ENCODE measurements around the gene FLRT1.
A peak's percentile ranks its signal among the peaks of the same experiment; 100 is the strongest.

FLRT1 gene

DNA sequence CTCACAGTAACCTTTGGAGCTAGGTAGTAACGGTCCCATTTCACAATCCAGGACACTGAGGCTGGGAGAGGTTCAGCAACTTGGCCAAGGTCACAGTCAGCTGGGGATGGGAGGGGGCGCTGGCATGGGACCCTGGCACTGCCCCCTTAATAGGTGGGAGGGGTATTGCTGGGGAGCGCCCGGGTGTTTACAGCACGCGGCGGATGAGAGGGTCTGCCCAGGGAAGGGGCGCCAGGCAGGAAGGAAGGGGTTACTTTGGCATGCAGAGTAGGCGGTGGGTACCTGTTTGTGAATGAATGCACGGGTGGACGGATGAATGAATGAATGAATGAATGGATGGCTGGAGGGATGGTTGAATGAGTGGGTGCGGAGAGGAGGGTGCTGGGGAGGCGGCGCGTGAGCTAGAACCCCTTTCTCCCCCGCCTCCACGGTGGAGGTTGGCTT, 628 bp upstream of the FLRT1 start:
- Histone ChIP-seq H3K9me3 (ENCODE audit: control insufficient read depth in 2 of 2, low read length in 2 of 2) (no peaks in the 10 kb centered on the region), H3K36me3 (ENCODE audit: control insufficient read depth in 2 of 2, insufficient read depth in 2 of 2, low read length in 2 of 2) (no peaks in the 10 kb centered on the region), H3K4me1 (ENCODE audit: control insufficient read depth in 2 of 2, insufficient read depth in 2 of 2, low read length in 2 of 2) (peaks cover 0 to 4% of the 10 kb centered on the region in 2 donors), H3K4me3 (ENCODE audit: low read length in 2 of 2) (no peak overlapping the region), H3K9ac (ENCODE audit: low read depth in 1 of 2, low read length in 2 of 2) (no peak overlapping the region), H3K27me3 (ENCODE audit: control insufficient read depth in 2 of 2, insufficient read depth in 2 of 2, low read length in 2 of 2) (peaks cover 17 to 21% of the 10 kb centered on the region in 2 donors), H3K27ac (ENCODE audit: low read depth in 2 of 2, low read length in 2 of 2) (no peak overlapping the region)

DNA sequence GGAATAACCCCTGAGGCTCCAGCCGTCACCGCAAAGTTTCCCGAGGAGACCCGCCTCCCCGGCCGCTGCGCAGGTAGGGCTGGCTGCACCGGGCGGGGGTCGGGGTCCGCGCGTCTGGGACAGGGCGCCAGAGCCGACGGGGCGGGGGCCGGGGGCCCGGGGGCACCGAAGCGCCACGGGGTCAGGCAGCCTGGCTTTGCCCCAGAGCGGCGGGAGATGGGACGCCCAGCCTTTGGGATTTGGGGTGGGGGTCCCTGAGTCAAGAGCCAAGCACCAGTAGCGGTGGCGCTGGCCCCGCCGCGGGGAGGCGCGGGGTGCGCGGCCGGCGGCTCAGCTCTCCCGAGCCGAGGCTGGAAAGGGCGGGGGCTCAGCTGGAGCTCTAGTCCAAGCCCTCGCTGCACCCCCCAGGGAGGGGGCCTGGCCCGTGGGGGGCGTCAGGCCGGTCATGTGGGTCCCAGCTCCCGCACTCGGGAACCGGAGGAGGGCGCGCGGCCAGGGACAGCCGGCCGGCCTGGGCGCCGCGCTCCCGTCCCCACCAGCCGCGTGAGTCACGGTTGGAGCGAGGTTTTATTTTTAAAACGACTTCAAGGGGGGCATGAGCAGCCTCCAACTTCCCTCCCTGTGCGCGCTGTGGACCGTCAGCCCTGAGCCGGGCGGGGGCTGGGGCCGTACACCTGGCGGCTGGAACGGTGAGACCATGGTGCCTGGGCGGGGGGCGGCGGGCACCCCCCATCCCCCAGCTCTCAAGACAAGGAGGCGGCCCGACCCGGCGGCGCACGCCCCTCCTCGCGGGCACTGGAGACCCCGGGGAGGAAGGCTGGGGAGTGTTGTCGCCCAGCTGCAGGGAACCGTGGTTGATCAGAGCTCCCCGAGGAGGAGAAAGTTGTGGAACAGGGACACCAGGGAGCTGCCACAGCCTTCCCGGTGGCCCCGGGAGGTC, 626 bp downstream of the FLRT1 start:
- H3K4me3 ChIP-seq (ENCODE audit: low read length in 2 of 2), result peak overlapping the region in 1 of 2 donors; percentile 26
- H3K4me1 ChIP-seq (ENCODE audit: control insufficient read depth in 2 of 2, insufficient read depth in 2 of 2, low read length in 2 of 2), result peaks cover 0 to 4% of the 10 kb centered on the region in 2 donors
- no peak overlapping the region for H3K27ac ChIP-seq (ENCODE audit: low read depth in 2 of 2, low read length in 2 of 2)
- H3K9me3 ChIP-seq (ENCODE audit: control insufficient read depth in 2 of 2, low read length in 2 of 2), result no peaks in the 10 kb centered on the region
- no peak overlapping the region for H3K9ac ChIP-seq (ENCODE audit: low read depth in 1 of 2, low read length in 2 of 2)
- H3K36me3 ChIP-seq (ENCODE audit: control insufficient read depth in 2 of 2, insufficient read depth in 2 of 2, low read length in 2 of 2), result no peaks in the 10 kb centered on the region
- H3K27me3 ChIP-seq (ENCODE audit: control insufficient read depth in 2 of 2, insufficient read depth in 2 of 2, low read length in 2 of 2), result peaks cover 17 to 21% of the 10 kb centered on the region in 2 donors

DNA sequence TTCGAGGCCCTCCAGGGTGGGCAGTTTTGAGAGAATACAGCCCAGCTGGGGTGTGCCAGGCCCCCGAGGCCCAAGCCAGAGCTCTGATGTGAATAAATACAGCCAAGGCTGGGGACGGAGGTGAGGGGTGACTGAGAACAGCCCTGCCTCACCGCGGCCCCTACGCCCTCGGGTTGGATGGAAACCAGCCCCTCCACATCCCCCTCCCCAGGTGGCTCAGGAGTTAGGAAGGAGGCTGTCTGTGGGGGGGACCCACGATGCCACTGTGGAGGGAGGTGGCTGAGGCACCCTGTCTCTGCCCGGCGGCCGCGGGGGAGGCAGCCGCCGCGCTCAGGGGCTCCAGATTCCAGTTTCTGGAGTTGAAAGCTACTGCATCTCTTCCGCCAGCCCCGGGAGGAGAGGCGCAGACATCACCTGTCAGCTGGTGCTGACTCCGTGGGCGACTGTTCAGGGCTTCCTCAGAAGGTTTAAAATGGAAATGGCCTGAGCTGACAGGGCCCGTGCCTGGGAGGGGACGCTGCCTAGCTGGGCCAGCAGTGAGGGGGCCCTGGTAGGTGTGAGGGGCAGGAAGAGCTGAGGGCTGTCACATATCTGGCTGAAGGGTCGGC, 1.4 kb downstream of the FLRT1 start:
- peaks cover 17 to 21% of the 10 kb centered on the region in 2 donors for H3K27me3 ChIP-seq (ENCODE audit: control insufficient read depth in 2 of 2, insufficient read depth in 2 of 2, low read length in 2 of 2)
- no peak overlapping the region for H3K4me3 ChIP-seq (ENCODE audit: low read length in 2 of 2)
- no peaks in the 10 kb centered on the region for H3K9me3 ChIP-seq (ENCODE audit: control insufficient read depth in 2 of 2, low read length in 2 of 2)
- H3K27ac ChIP-seq (ENCODE audit: low read depth in 2 of 2, low read length in 2 of 2), result no peak overlapping the region
- peaks cover 0 to 4% of the 10 kb centered on the region in 2 donors for H3K4me1 ChIP-seq (ENCODE audit: control insufficient read depth in 2 of 2, insufficient read depth in 2 of 2, low read length in 2 of 2)
- H3K9ac ChIP-seq (ENCODE audit: low read depth in 1 of 2, low read length in 2 of 2), result no peak overlapping the region
- no peaks in the 10 kb centered on the region for H3K36me3 ChIP-seq (ENCODE audit: control insufficient read depth in 2 of 2, insufficient read depth in 2 of 2, low read length in 2 of 2)

DNA sequence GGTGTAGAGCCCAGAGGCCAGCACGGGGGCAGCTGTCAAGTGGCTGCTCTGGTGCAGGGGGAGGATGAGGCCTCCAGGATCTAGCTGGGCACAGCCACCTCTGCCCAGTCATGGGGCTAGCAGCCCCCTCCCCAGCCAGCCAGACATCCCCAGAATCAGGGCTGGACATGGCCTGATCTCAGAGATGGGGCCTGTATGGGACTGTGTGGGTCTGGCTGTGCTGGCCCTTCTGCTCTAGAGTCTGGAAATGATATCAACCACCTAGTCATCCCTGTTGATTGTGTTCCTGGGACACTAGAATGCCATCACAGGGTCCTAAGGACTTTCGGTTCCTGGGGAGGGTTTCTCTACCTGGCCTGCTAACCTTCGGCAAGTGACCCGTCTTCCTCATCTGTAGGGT, 2.8 kb downstream of the FLRT1 start:
- H3K9ac ChIP-seq (ENCODE audit: low read depth in 1 of 2, low read length in 2 of 2), result no peak overlapping the region
- H3K9me3 ChIP-seq (ENCODE audit: control insufficient read depth in 2 of 2, low read length in 2 of 2), result no peaks in the 10 kb centered on the region
- H3K27ac ChIP-seq (ENCODE audit: low read depth in 2 of 2, low read length in 2 of 2), result no peak overlapping the region
- H3K27me3 ChIP-seq (ENCODE audit: control insufficient read depth in 2 of 2, insufficient read depth in 2 of 2, low read length in 2 of 2), result peaks cover 17 to 21% of the 10 kb centered on the region in 2 donors
- H3K4me3 ChIP-seq (ENCODE audit: low read length in 2 of 2), result no peak overlapping the region
- no peaks in the 10 kb centered on the region for H3K36me3 ChIP-seq (ENCODE audit: control insufficient read depth in 2 of 2, insufficient read depth in 2 of 2, low read length in 2 of 2)
- H3K4me1 ChIP-seq (ENCODE audit: control insufficient read depth in 2 of 2, insufficient read depth in 2 of 2, low read length in 2 of 2), result peaks cover 0 to 4% of the 10 kb centered on the region in 2 donors

DNA sequence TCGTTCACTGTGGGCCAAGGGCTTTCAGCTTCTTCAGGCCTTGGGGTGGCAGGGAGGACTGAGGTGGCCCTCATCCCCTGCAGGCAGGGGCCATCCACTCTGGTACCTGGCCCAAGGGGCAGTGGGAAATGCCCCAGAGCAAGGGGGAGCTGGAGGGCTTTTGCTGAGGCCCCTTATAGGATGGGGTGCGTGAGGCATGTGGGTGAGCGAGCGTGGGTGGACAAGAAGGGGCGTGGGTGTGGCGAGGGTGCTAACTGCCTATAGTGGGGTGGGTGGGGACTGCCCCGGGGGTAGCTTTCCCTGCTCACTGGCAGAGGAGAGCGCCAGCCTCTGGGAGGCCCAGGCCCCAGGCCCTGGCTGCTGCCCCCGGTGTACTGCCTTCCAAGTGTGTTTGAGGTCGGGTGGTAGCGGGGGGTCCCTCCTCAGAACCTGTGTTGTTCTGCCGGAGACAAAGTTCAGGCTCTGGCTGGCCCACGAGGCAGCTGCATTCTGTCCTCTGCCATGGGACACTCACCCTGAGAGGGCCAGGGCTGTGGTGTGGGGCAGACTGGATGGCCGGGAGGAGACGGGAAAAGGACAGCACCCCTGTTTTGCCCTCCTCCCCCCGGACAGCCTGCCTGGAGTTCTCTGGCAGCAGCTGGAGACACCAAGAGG, 3.4 kb downstream of the FLRT1 start:
- H3K27me3 ChIP-seq (ENCODE audit: control insufficient read depth in 2 of 2, insufficient read depth in 2 of 2, low read length in 2 of 2), result peaks cover 17 to 21% of the 10 kb centered on the region in 2 donors
- H3K4me1 ChIP-seq (ENCODE audit: control insufficient read depth in 2 of 2, insufficient read depth in 2 of 2, low read length in 2 of 2), result peaks cover 0 to 4% of the 10 kb centered on the region in 2 donors
- H3K36me3 ChIP-seq (ENCODE audit: control insufficient read depth in 2 of 2, insufficient read depth in 2 of 2, low read length in 2 of 2), result no peaks in the 10 kb centered on the region
- H3K4me3 ChIP-seq (ENCODE audit: low read length in 2 of 2), result no peak overlapping the region
- no peak overlapping the region for H3K27ac ChIP-seq (ENCODE audit: low read depth in 2 of 2, low read length in 2 of 2)
- no peak overlapping the region for H3K9ac ChIP-seq (ENCODE audit: low read depth in 1 of 2, low read length in 2 of 2)
- no peaks in the 10 kb centered on the region for H3K9me3 ChIP-seq (ENCODE audit: control insufficient read depth in 2 of 2, low read length in 2 of 2)

DNA sequence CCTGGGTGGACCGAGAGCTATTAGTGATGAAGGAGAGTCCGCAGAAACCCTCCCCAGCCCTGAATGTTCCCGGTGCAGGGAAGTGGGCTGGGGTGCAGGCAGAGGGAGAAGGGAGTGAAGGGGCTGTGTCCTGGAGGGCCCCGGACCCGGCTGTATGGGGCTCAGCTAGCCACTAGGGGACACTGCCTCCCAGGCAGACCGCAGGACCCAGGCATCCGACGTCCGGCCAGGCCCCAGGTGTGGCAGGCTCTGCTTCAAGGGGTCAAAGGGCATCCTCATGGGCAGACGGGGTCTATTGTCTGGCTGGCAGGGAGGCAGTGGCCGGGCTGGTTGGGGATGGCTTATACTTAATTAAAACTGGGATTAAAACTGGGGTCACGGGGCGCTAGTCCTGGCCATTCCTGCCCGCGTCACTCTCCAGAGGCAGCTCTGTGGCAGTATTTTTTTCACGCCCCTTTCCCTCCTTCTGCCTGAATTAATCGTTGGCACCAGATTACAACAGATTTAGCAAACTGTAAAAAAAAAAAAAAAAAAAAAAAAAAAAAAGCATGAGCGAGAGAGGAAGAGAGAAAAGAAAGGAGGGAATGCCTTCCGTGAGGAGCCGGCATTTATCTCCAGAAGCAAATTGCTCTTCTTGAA, 5.1 kb downstream of the FLRT1 start:
- Histone ChIP-seq H3K4me3 (ENCODE audit: low read length in 2 of 2) (no peak overlapping the region), H3K9me3 (ENCODE audit: control insufficient read depth in 2 of 2, low read length in 2 of 2) (no peaks in the 10 kb centered on the region), H3K9ac (ENCODE audit: low read depth in 1 of 2, low read length in 2 of 2) (no peak overlapping the region), H3K36me3 (ENCODE audit: control insufficient read depth in 2 of 2, insufficient read depth in 2 of 2, low read length in 2 of 2) (no peaks in the 10 kb centered on the region), H3K4me1 (ENCODE audit: control insufficient read depth in 2 of 2, insufficient read depth in 2 of 2, low read length in 2 of 2) (no peaks in the 10 kb centered on the region), H3K27ac (ENCODE audit: low read depth in 2 of 2, low read length in 2 of 2) (no peak overlapping the region), H3K27me3 (ENCODE audit: control insufficient read depth in 2 of 2, insufficient read depth in 2 of 2, low read length in 2 of 2) (peaks cover 6 to 11% of the 10 kb centered on the region in 2 donors)

DNA sequence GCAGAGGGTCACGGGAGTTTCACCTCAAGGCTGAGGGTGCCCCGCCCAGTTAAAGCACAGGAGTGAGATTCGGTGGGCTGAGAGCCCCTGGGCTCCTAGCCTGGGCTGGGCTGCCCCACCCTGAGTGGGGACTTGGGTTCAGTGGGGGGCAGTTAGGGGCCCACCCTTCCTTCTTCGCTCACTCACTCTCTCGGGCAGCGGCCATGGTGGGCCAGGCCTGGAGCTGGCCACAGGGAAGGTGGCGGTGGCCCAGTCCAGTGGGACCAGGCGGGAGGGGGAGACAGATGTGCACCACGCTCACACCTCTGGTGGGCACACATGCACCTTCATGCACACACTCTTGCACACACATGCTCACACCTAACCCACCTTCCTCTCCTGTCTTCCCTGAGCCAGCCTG, 6.1 kb downstream of the FLRT1 start:
- Histone ChIP-seq H3K4me1 (ENCODE audit: control insufficient read depth in 2 of 2, insufficient read depth in 2 of 2, low read length in 2 of 2) (no peaks in the 10 kb centered on the region), H3K36me3 (ENCODE audit: control insufficient read depth in 2 of 2, insufficient read depth in 2 of 2, low read length in 2 of 2) (no peaks in the 10 kb centered on the region), H3K9me3 (ENCODE audit: control insufficient read depth in 2 of 2, low read length in 2 of 2) (no peaks in the 10 kb centered on the region), H3K27ac (ENCODE audit: low read depth in 2 of 2, low read length in 2 of 2) (no peak overlapping the region), H3K4me3 (ENCODE audit: low read length in 2 of 2) (no peak overlapping the region), H3K9ac (ENCODE audit: low read depth in 1 of 2, low read length in 2 of 2) (no peak overlapping the region), H3K27me3 (ENCODE audit: control insufficient read depth in 2 of 2, insufficient read depth in 2 of 2, low read length in 2 of 2) (peaks cover 6 to 7% of the 10 kb centered on the region in 2 donors)

DNA sequence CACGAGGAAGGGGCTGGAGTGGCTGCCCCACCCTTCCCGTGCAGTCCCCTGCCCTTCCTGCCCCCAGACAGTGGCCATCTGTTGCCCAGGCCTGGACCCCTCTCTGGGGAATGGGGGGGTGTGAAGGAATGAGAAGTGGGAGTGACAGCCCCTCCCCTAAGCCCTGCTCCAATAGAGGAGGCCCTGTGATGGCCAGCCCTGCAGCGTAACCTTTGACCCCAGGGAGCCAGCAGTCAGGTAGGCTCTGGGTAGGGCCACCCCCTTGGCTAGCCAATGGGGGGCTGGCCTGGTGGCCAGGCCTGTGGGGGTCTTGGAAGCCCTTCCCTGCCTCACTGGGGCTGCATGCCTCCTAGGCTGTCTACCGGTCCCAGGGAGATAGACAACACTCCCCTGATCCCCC, 6.6 kb downstream of the FLRT1 start:
- no peaks in the 10 kb centered on the region for H3K36me3 ChIP-seq (ENCODE audit: control insufficient read depth in 2 of 2, insufficient read depth in 2 of 2, low read length in 2 of 2)
- no peak overlapping the region for H3K9ac ChIP-seq (ENCODE audit: low read depth in 1 of 2, low read length in 2 of 2)
- H3K9me3 ChIP-seq (ENCODE audit: control insufficient read depth in 2 of 2, low read length in 2 of 2), result no peaks in the 10 kb centered on the region
- no peak overlapping the region for H3K27ac ChIP-seq (ENCODE audit: low read depth in 2 of 2, low read length in 2 of 2)
- peaks cover 6% of the 10 kb centered on the region in 2 donors for H3K27me3 ChIP-seq (ENCODE audit: control insufficient read depth in 2 of 2, insufficient read depth in 2 of 2, low read length in 2 of 2)
- no peaks in the 10 kb centered on the region for H3K4me1 ChIP-seq (ENCODE audit: control insufficient read depth in 2 of 2, insufficient read depth in 2 of 2, low read length in 2 of 2)
- H3K4me3 ChIP-seq (ENCODE audit: low read length in 2 of 2), result no peak overlapping the region

DNA sequence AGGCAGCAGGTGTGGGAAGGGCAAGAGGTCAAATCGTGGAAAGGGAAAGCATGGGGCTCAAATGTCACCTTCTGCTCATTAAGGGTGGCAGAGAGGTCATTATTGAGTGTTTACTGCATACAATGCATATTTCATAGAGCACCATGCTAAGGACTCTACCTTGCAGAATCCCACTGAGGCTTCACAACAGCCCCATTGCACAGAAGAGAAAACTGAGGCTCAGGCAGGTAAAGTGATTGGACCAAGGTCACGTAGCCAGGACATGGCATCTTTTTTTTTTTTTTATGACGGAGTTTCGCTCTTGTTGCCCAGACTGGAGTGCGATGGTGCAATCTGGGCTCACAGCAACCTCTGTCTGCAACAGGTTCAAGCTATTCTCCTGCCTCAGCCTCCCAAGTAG, 7.8 kb downstream of the FLRT1 start:
- H3K4me1 ChIP-seq (ENCODE audit: control insufficient read depth in 2 of 2, insufficient read depth in 2 of 2, low read length in 2 of 2), result no peaks in the 10 kb centered on the region

More for the DNA sequence above, 7.8 kb downstream of the FLRT1 start:
- Histone ChIP-seq H3K9ac (ENCODE audit: low read depth in 1 of 2, low read length in 2 of 2) (no peak overlapping the region), H3K36me3 (ENCODE audit: control insufficient read depth in 2 of 2, insufficient read depth in 2 of 2, low read length in 2 of 2) (no peaks in the 10 kb centered on the region), H3K27me3 (ENCODE audit: control insufficient read depth in 2 of 2, insufficient read depth in 2 of 2, low read length in 2 of 2) (no peaks in the 10 kb centered on the region), H3K9me3 (ENCODE audit: control insufficient read depth in 2 of 2, low read length in 2 of 2) (no peaks in the 10 kb centered on the region), H3K4me3 (ENCODE audit: low read length in 2 of 2) (no peak overlapping the region), H3K27ac (ENCODE audit: low read depth in 2 of 2, low read length in 2 of 2) (no peak overlapping the region)

Measured in mucosa of rectum (tissue), 2 donors.